Activated T-cell treated with anti-CD3 and anti-CD28 coated beads, Interleukin-2, amount 50 U/mL, for 48 hours (primary cell): ENCODE data around the gene AGBL3.
"Not testable (repeated sequence)": the region's sequence is repeated elsewhere in the genome, so short reads cannot be mapped to it uniquely, and the experiment has no call there.

ENCODE experiments used
- DNase-seq, 2 experiments: peaks; one replicate each; pipeline ENCODE4 v3.0.0-alpha.2; 2020

AGBL3 gene

GRCh38 chr7:135078051-135078450 lies 91.7 kb downstream of the AGBL3 start:
- DNase-seq: no peak

- no peak for DNase-seq
These were observed 92.8 kb downstream of the AGBL3 start for GRCh38 chr7:135079068-135079467.

- DNase-seq: no peak
These were observed 96.7 kb downstream of the AGBL3 start for GRCh38 chr7:135083005-135083404.

GRCh38 chr7:135088566-135088965 lies 102.3 kb downstream of the AGBL3 start:
- no peak for DNase-seq

- DNase-seq: no peak
These were observed 105.4 kb downstream of the AGBL3 start for GRCh38 chr7:135091717-135092116.

- DNase-seq: no peak
These were observed 108.3 kb downstream of the AGBL3 start for GRCh38 chr7:135094472-135095237.

- DNase-seq: no peak
These were observed 109.1 kb downstream of the AGBL3 start for GRCh38 chr7:135095450-135095849.

- no peak for DNase-seq
These were observed 112.1 kb downstream of the AGBL3 start for GRCh38 chr7:135098391-135098790.

- DNase-seq: no peak
These were observed 114.5 kb downstream of the AGBL3 start for GRCh38 chr7:135100856-135101255.

- DNase-seq: no peak
These were observed 116.1 kb downstream of the AGBL3 start for GRCh38 chr7:135102372-135102771.

- no peak for DNase-seq
These were observed 123.3 kb downstream of the AGBL3 start for GRCh38 chr7:135109562-135109961.

GRCh38 chr7:135109976-135110375 lies 123.7 kb downstream of the AGBL3 start:
- no peak for DNase-seq

- DNase-seq: no peak
These were observed 125.1 kb downstream of the AGBL3 start for GRCh38 chr7:135111379-135111778.

- DNase-seq: no peak
These were observed 128.3 kb downstream of the AGBL3 start for GRCh38 chr7:135114622-135115021.

- DNase-seq: no peak
These were observed 130.8 kb downstream of the AGBL3 start for GRCh38 chr7:135117096-135117495.

GRCh38 chr7:135121868-135122267 lies 135.6 kb downstream of the AGBL3 start:
- no peak for DNase-seq

GRCh38 chr7:135124631-135125030 lies 138.3 kb downstream of the AGBL3 start:
- not testable (repeated sequence) for DNase-seq

GRCh38 chr7:135128931-135129330 lies 142.6 kb downstream of the AGBL3 start:
- no peak for DNase-seq

GRCh38 chr7:135129579-135129978 lies 143.3 kb downstream of the AGBL3 start:
- no peak for DNase-seq

GRCh38 chr7:135143885-135144668 lies 157.8 kb downstream of the AGBL3 start:
- DNase-seq: no peak

GRCh38 chr7:135147341-135147898 lies 161.1 kb downstream of the AGBL3 start:
- DNase-seq: peak in 1 of 2 experiments; percentile 36

- DNase-seq: peak; percentile 64 to 66
These were observed 161.8 kb downstream of the AGBL3 start, which contains the start of gene TMEM140 for GRCh38 chr7:135147899-135148721. TMEM140 (plus strand) TSS chr7:135148072; CDS start chr7:135164442, 16,370 bp downstream.
